GM12892 (cell line): ENCODE results near the gene TUSC2.

Experiments used
- POLR2A ChIP-seq: IDR thresholded peaks from 2 replicates; pipeline ENCODE4 v1.6.1; 2011; ENCODE audit warnings: low read depth, low read length, control low read depth
- POLR2AphosphoS5 ChIP-seq: IDR thresholded peaks from 2 replicates; pipeline ENCODE4 v1.6.1; 2011; ENCODE audit warnings: low read depth, low read length, control low read depth
- TAF1 ChIP-seq: IDR thresholded peaks from 2 replicates; pipeline ENCODE4 v1.6.1; 2011; ENCODE audit warnings: low read depth, mild to moderate bottlenecking, control low read depth, low read length, borderline replicate concordance

GRCh38 chr3:50323614-50324199 lies 4.3 kb downstream of the TUSC2 start:
- TF ChIP-seq POLR2A (peak; percentile 26; the same call in 1 of the 2 replicates), TAF1 (no peak), POLR2AphosphoS5 (no peak)
